Astrocyte (in vitro differentiated cells and primary cell): ENCODE results near the gene JMJD1C. TPM values are rescaled to one million over a fixed set of nuclear protein-coding genes. Genes with fewer than 3 reads are reported as not detected.

ENCODE experiments used
- DNase-seq: peaks from one replicate; pipeline ENCODE4 v3.0.0-alpha.2; 2010; ENCODE audit warnings: low read depth
- FAIRE-seq: peaks from 2 replicates; lab custom pipeline; 2011; peaks lifted over from hg19 to GRCh38; lab: Jason Lieb, UNC
- H2AFZ ChIP-seq: 2 replicates; pipeline ENCODE4 v1.6.0; 2012; ENCODE audit warnings: low read depth, low read length, inconsistent platforms
- H3K27ac ChIP-seq: 2 replicates; pipeline ENCODE4 v1.5.1; 2011; ENCODE audit warnings: low read depth, low read length, inconsistent platforms
- H3K27me3 ChIP-seq: 2 replicates; pipeline ENCODE4 v1.6.0; 2011; ENCODE audit warnings: low read length, inconsistent platforms; ENCODE audit not compliant: insufficient read depth
- H3K36me3 ChIP-seq: 2 replicates; pipeline ENCODE4 v1.5.1; 2011; ENCODE audit warnings: low read length, inconsistent platforms; ENCODE audit not compliant: insufficient read depth
- H3K4me1 ChIP-seq: 2 replicates; pipeline ENCODE4 v1.5.1; 2011; ENCODE audit warnings: low read length, inconsistent platforms; ENCODE audit not compliant: insufficient read depth
- H3K4me2 ChIP-seq: 2 replicates; pipeline ENCODE4 v1.6.0; 2012; ENCODE audit warnings: low read length, inconsistent platforms
- H3K4me3 ChIP-seq: 2 replicates; pipeline ENCODE4 v1.5.1; 2011; ENCODE audit warnings: low read depth, mild to moderate bottlenecking, low read length, inconsistent platforms; ENCODE audit not compliant: insufficient read depth
- H3K79me2 ChIP-seq: 2 replicates; pipeline ENCODE4 v1.6.0; 2012; ENCODE audit warnings: mild to moderate bottlenecking, low read length, inconsistent platforms; ENCODE audit not compliant: insufficient read depth
- H3K9ac ChIP-seq: 2 replicates; pipeline ENCODE4 v1.6.0; 2012; ENCODE audit warnings: mild to moderate bottlenecking, low read length, inconsistent platforms
- H3K9me3 ChIP-seq: 2 replicates; pipeline ENCODE4 v1.5.1; 2012; ENCODE audit warnings: low read depth, mild to moderate bottlenecking, low read length, inconsistent platforms; ENCODE audit not compliant: insufficient read depth
- H4K20me1 ChIP-seq: 2 replicates; pipeline ENCODE4 v1.6.0; 2012; ENCODE audit warnings: low read length, inconsistent platforms; ENCODE audit not compliant: insufficient read depth
- H3K27ac Mint-ChIP-seq: one replicate; pipeline ENCODE4 v1.8.0; 2021; ENCODE audit warnings: mild to moderate bottlenecking, mixed read lengths; ENCODE audit not compliant: unreplicated experiment
- H3K27me3 Mint-ChIP-seq: one replicate; pipeline ENCODE4 v1.8.0; 2021; ENCODE audit warnings: low read depth, mixed read lengths; ENCODE audit not compliant: unreplicated experiment
- H3K36me3 Mint-ChIP-seq: one replicate; pipeline ENCODE4 v1.8.0; 2021; ENCODE audit warnings: low read depth, mixed read lengths; ENCODE audit not compliant: unreplicated experiment
- H3K4me1 Mint-ChIP-seq: one replicate; pipeline ENCODE4 v1.8.0; 2021; ENCODE audit warnings: low read depth, mixed read lengths; ENCODE audit not compliant: unreplicated experiment
- H3K4me3 Mint-ChIP-seq: one replicate; pipeline ENCODE4 v1.8.0; 2021; ENCODE audit warnings: mild to moderate bottlenecking, moderate library complexity, mixed read lengths; ENCODE audit not compliant: unreplicated experiment
- H3K9me3 Mint-ChIP-seq: one replicate; pipeline ENCODE4 v1.8.0; 2021; ENCODE audit warnings: mild to moderate bottlenecking, mixed read lengths; ENCODE audit not compliant: unreplicated experiment
- EZH2 ChIP-seq: IDR thresholded peaks from 2 replicates; pipeline ENCODE4 v1.6.1; 2012; ENCODE audit warnings: mild to moderate bottlenecking, low read length, inconsistent platforms; ENCODE audit not compliant: insufficient read depth
- total RNA-seq: library from RNA; stranded (reverse); gene quantifications from 2 replicates; pipeline ENCODE4 v1.2.1, GENCODE V29; 2021
- TF ChIP-seq, protein P1 (sequence below): IDR thresholded peaks from 2 replicates; pipeline ENCODE4 v1.5.1; 2011; ENCODE audit warnings: low read depth, mild to moderate bottlenecking, inconsistent platforms, low read length, moderate library complexity; ENCODE audit not compliant: insufficient read depth

Gene JMJD1C
- total RNA-seq, 1 donor from 2014 or later: 61.0 TPM

DNA sequence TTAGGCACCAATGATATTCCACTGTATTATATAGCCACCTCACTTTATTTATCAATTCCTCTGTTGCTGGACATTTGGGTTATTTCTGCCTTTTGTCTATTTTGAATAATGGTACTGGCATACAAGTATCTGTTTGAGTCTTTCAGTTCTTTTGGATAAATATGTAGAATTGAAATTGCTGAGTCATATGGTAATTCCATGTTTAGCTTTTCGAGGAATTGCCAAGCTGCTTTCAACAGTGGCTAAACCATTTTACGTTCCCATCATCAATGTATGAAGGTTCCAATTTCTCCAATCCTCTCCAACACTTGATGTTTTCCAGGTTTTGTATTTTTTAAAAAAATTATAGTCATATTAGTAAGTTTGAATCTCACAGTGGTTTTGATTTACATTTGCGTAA lies 42.3 kb downstream of the JMJD1C start:
- Mint-ChIP-seq H3K4me3 (no peak overlapping the region), H3K27me3 (no peaks in the 10 kb centered on the region), H3K27ac (no peak overlapping the region), H3K4me1 (peaks cover 9% of the 10 kb centered on the region), H3K36me3 (no peaks in the 10 kb centered on the region), H3K9me3 (no peaks in the 10 kb centered on the region)
- DNase-seq (no peak), FAIRE-seq (no peak)
- Histone ChIP-seq H3K4me2 (no peak overlapping the region), H3K4me3 (no peak overlapping the region), H3K79me2 (peaks cover 94% of the 10 kb centered on the region), H3K9me3 (no peaks in the 10 kb centered on the region), H3K36me3 (no peaks in the 10 kb centered on the region), H3K27ac (no peak overlapping the region), H3K4me1 (no peaks in the 10 kb centered on the region), H3K27me3 (no peaks in the 10 kb centered on the region), H4K20me1 (peaks cover 32% of the 10 kb centered on the region), H3K9ac (no peak overlapping the region), H2AFZ (no peak overlapping the region)
- TF ChIP-seq EZH2: no peak

DNA sequence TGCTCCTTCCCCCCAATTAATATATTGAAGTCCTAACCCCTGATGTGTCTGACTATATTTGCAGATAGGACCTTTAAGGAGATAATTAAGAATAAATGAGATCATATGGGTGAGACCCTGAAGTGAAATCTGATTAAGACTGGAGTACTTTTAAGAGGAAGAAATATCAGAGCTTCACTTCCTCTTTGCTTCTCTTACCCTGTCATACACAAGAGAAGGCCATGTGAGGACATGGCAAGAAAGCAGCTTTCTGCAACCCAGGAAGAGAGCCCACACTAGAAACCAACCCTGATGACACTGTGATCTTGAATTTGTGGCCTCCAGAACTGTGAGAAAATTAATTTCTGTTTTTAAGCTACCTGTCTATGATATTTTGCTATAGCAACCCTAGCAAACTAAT lies 44.2 kb downstream of the JMJD1C start:
- Mint-ChIP-seq H3K27me3 (no peaks in the 10 kb centered on the region), H3K27ac (no peak overlapping the region), H3K9me3 (no peaks in the 10 kb centered on the region), H3K36me3 (no peaks in the 10 kb centered on the region), H3K4me1 (no peaks in the 10 kb centered on the region), H3K4me3 (no peak overlapping the region)
- Histone ChIP-seq H3K27ac (no peak overlapping the region), H3K27me3 (no peaks in the 10 kb centered on the region), H3K4me1 (no peaks in the 10 kb centered on the region), H3K4me2 (no peak overlapping the region), H3K9ac (no peak overlapping the region), H4K20me1 (peaks cover 29% of the 10 kb centered on the region), H3K4me3 (no peak overlapping the region), H3K9me3 (no peaks in the 10 kb centered on the region), H3K79me2 (peaks cover 95% of the 10 kb centered on the region), H2AFZ (no peak overlapping the region), H3K36me3 (no peaks in the 10 kb centered on the region)
- FAIRE-seq (no peak), DNase-seq (no peak)
- TF ChIP-seq, protein P1, sequence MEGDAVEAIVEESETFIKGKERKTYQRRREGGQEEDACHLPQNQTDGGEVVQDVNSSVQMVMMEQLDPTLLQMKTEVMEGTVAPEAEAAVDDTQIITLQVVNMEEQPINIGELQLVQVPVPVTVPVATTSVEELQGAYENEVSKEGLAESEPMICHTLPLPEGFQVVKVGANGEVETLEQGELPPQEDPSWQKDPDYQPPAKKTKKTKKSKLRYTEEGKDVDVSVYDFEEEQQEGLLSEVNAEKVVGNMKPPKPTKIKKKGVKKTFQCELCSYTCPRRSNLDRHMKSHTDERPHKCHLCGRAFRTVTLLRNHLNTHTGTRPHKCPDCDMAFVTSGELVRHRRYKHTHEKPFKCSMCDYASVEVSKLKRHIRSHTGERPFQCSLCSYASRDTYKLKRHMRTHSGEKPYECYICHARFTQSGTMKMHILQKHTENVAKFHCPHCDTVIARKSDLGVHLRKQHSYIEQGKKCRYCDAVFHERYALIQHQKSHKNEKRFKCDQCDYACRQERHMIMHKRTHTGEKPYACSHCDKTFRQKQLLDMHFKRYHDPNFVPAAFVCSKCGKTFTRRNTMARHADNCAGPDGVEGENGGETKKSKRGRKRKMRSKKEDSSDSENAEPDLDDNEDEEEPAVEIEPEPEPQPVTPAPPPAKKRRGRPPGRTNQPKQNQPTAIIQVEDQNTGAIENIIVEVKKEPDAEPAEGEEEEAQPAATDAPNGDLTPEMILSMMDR: no peak

DNA sequence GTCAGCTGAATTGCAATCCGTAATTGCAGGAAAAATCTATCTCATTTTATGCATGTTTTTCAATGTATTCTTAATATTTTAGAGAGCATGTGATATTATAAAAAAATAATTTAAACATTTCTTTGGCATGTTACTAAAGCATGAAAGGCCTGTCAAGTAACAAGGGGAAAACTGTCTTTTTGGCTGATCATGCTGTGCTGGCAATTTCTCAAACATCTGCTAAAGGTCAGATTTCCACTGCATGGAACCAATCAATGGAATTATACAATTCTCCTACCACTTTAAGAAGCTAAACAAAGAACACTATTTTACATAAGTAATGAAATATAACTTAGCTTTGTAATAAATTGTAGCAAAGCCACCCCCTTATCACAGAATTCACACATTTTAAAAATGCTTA lies 49.4 kb downstream of the JMJD1C start:
- Histone ChIP-seq H3K27ac (no peak overlapping the region), H3K9ac (no peak overlapping the region), H3K79me2 (peaks cover 93% of the 10 kb centered on the region), H3K4me1 (no peaks in the 10 kb centered on the region), H3K4me2 (no peak overlapping the region), H3K36me3 (no peaks in the 10 kb centered on the region), H2AFZ (no peak overlapping the region), H4K20me1 (peaks cover 32% of the 10 kb centered on the region), H3K27me3 (no peaks in the 10 kb centered on the region), H3K4me3 (no peak overlapping the region), H3K9me3 (no peaks in the 10 kb centered on the region)
- Mint-ChIP-seq H3K9me3 (no peaks in the 10 kb centered on the region), H3K4me1 (peaks cover 6% of the 10 kb centered on the region), H3K4me3 (no peak overlapping the region), H3K27ac (no peak overlapping the region), H3K36me3 (no peaks in the 10 kb centered on the region), H3K27me3 (no peaks in the 10 kb centered on the region)
- DNase-seq (no peak), FAIRE-seq (no peak)
- TF ChIP-seq, protein P1: no peak
- TF ChIP-seq EZH2: no peak
